Common myeloid progenitor, CD34-positive (primary cell): ENCODE data around the gene ANKRD28. TPM values are rescaled to one million over a fixed set of nuclear protein-coding genes. Genes with fewer than 3 reads are reported as not detected.
A peak's percentile ranks its signal among the peaks of the same experiment; 100 is the strongest.
"Not testable (repeated sequence)": the region's sequence is repeated elsewhere in the genome, so short reads cannot be mapped to it uniquely, and the experiment has no call there.

Experiments used
- CTCF ChIA-PET: fragments of 350-600 bp; sonication (Branson Sonifier 250); formaldehyde crosslinking; loops from one replicate; lab custom pipeline; 2021; ENCODE audit warnings: antibody characterized with exemption; lab: Charles Lee
- POLR2A ChIA-PET: fragments of 350-600 bp; sonication (Branson Sonifier 250); formaldehyde crosslinking; loops from one replicate; lab custom pipeline; 2021; ENCODE audit warnings: antibody characterized with exemption; lab: Charles Lee
- DNase-seq, 3 donors: peaks; one replicate each; pipeline versions ENCODE4 v3.0.0 to v3.0.0-alpha.2; 2013
- H3K27ac ChIP-seq, 2 experiments: 1 replicate in 1 of 2; 2 replicates in 1 of 2; pipeline ENCODE4 v1.7.0; 2013; ENCODE audit warnings: inconsistent platforms in 2 of 2, low read length in 2 of 2, mild to moderate bottlenecking in 2 of 2, low read depth in 1 of 2, moderate library complexity in 1 of 2; ENCODE audit not compliant: severe bottlenecking in 2 of 2, insufficient read depth in 1 of 2, poor library complexity in 1 of 2
- H3K27me3 ChIP-seq, 5 experiments: replicated peaks in 2 of 5; 1 replicate in 3 of 5; 2 replicates in 2 of 5; pipeline versions ENCODE4 v1.6.1 to v1.7.0; 2013; ENCODE audit warnings: low read length in 4 of 5, mild to moderate bottlenecking in 2 of 5, moderate library complexity in 2 of 5, inconsistent platforms in 1 of 5; ENCODE audit not compliant: insufficient read depth in 5 of 5, control insufficient read depth in 4 of 5
- H3K36me3 ChIP-seq, 4 experiments: 1 replicate in 2 of 4; 2 replicates in 2 of 4; pipeline versions ENCODE4 v1.6.1 to v1.7.0; 2013; ENCODE audit warnings: low read length in 3 of 4, control low read depth in 1 of 4, mild to moderate bottlenecking in 1 of 4; ENCODE audit not compliant: control insufficient read depth in 4 of 4, insufficient read depth in 4 of 4
- H3K4me1 ChIP-seq, 4 experiments: 1 replicate in 3 of 4; 2 replicates in 1 of 4; pipeline versions ENCODE4 v1.6.1 to v1.7.1; 2013; ENCODE audit warnings: low read length in 3 of 4, mild to moderate bottlenecking in 3 of 4, control low read depth in 1 of 4, inconsistent platforms in 1 of 4, moderate library complexity in 1 of 4; ENCODE audit not compliant: control insufficient read depth in 4 of 4, insufficient read depth in 4 of 4; ENCODE audit errors: control extremely low read depth in 1 of 4
- H3K4me3 ChIP-seq, 7 experiments: 1 replicate in 4 of 7; 2 replicates in 3 of 7; pipeline versions ENCODE4 v1.5.1 to v1.7.0; 2013; ENCODE audit warnings: mild to moderate bottlenecking in 7 of 7, low read length in 6 of 7, moderate library complexity in 6 of 7, inconsistent platforms in 2 of 7, low read depth in 2 of 7, control low read depth in 1 of 7; ENCODE audit not compliant: insufficient read depth in 4 of 7, control insufficient read depth in 1 of 7; ENCODE audit errors: extremely low read depth in 1 of 7
- H3K9me3 ChIP-seq, 5 experiments: 1 replicate in 4 of 5; 2 replicates in 1 of 5; pipeline versions ENCODE4 v1.6.1 to v1.7.1; 2013; ENCODE audit warnings: low read length in 4 of 5, mild to moderate bottlenecking in 2 of 5, inconsistent platforms in 1 of 5, low read depth in 1 of 5, moderate library complexity in 1 of 5; ENCODE audit not compliant: control insufficient read depth in 4 of 5, insufficient read depth in 2 of 5; ENCODE audit errors: control extremely low read depth in 1 of 5
- WGBS: methylation state at CpG from one replicate; pipeline ENCODE4 v1.1.5; 2013; ENCODE audit not compliant: insufficient coverage; 5-methylcytosine and 5-hydroxymethylcytosine counted together
- polyA plus RNA-seq: library from polyadenylated mRNA; unstranded; fragments of 120-200 nt; gene quantifications from one replicate; pipeline ENCODE4 v1.2.1, GENCODE V29; 2013

Gene ANKRD28
- 499 TPM for polyA plus RNA-seq

DNA sequence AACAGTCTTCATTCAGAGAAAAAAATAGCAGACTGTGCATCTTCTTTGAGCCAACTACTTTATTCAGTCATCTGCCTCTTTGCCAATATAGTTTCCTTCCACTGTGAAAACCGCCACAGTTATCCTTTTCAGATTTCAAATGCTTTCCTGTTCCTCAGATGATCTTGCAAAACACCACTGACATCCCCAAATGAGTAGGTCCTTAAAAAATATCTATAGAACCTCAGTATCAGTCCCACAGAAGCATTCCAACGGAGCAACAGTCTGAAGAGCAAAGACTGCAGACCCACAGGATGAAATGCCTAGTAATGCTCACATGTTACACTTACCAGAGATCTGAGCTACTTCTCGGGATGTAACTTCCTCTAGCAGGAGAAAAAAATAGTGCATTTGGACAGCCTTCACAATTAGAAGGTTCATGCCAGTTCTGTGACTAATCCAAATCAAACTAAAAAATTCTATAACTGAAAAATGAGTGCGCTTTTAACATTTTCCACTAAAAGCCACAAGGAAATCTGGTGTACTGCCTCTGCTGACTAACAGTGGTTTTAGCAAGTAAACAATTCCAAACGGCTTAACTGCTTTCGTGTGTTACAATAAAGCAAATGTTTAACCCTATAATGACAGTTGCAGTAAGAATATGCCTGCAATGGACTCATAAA is at the start of gene ANKRD28:
Gene ANKRD28, minus strand, starts transcription at position 338 of the 662 bp plus-strand sequence. CDS start 1,458 bp downstream, outside the sequence.
- peak within 1 kb of the TSS; percentile 100 for H3K27ac ChIP-seq
- ChIA-PET POLR2A (interaction anchor here (0.6 to 1.8 kb wide), 3 partner anchors 8 to 941 kb away, joined by 3 to 8 read pairs (median 4); no protein-coding TSS in a partner anchor), CTCF (interaction anchor here (0.7 to 6.8 kb wide), 11 partner anchors 9 to 593 kb away, joined by 3 to 54 read pairs (median 6); no protein-coding TSS in a partner anchor)
- WGBS, result 0% methylated on average over 2 of the region's 6 CpGs
- no peaks in the 10 kb centered on the region for H3K9me3 ChIP-seq
- DNase-seq, result peak; percentile 91 to 98 (median 96)
- H3K36me3 ChIP-seq, result peaks cover 3 to 16% (median 9%) of the 10 kb centered on the region in 4 experiments
- H3K4me3 ChIP-seq, result peak within 1 kb of the TSS; percentile 26 to 100 (median 83)
- H3K4me1 ChIP-seq, result peaks cover 27 to 70% (median 50%) of the 10 kb centered on the region in 4 experiments
- no peaks in the 10 kb centered on the region for H3K27me3 ChIP-seq

DNA sequence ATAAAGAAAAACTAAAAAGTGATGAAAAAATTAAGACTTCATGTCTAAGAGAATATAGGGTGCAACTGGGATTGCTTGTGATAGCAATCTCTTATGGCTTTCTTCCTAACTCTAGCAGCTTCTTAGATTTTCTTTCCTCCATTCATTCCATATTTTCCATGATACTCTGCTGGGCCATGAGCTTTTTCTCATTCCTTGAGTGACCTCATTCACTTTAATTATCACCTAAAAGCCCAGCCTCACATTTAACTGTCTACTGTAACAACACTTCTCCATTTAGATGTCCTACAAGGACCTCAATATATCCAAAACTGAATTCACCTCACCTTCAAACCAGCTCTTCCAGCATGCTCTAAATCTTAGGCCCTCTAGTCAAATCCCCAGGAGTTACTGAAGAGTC is 49.5 kb upstream of the ANKRD28 start:
- ChIA-PET CTCF (no interaction called here), POLR2A (no interaction called here)
- H3K9me3 ChIP-seq, result peaks cover 0 to 16% (median 3%) of the 10 kb centered on the region in 5 experiments
- no peaks in the 10 kb centered on the region for H3K4me1 ChIP-seq
- no peak overlapping the region for H3K4me3 ChIP-seq
- no peaks in the 10 kb centered on the region for H3K27me3 ChIP-seq
- DNase-seq, result no peak
- peaks cover 0 to 15% (median 5%) of the 10 kb centered on the region in 4 experiments for H3K36me3 ChIP-seq
- no peak overlapping the region for H3K27ac ChIP-seq

DNA sequence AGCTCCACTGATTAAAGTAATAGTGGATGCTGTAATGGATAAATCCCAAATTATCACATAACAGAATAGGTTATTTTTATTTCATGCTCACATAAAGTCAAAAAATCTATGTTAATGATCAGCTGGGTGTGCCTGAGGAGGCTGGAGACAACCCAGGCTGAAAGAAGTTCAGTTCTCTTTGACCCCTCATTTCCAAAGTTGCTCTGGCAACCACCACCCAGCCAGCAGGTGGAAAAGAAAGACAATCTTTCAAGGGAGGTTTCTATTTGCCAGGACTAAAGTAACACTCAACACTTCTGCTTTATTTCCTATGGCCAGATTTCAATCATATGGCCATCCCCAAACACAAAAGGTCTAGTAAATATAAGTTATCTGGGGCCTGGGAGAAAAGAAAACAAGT is 48.8 kb upstream of the ANKRD28 start:
- POLR2A ChIA-PET, result no interaction called here
- no peak overlapping the region for H3K4me3 ChIP-seq
- CTCF ChIA-PET, result interaction anchor here (1.8 kb wide), 1 partner anchor 402 kb away, joined by 4 read pairs; no protein-coding TSS in a partner anchor
- peaks cover 0 to 17% (median 5%) of the 10 kb centered on the region in 4 experiments for H3K36me3 ChIP-seq
- no peaks in the 10 kb centered on the region for H3K27me3 ChIP-seq
- no peaks in the 10 kb centered on the region for H3K4me1 ChIP-seq
- DNase-seq, result no peak
- H3K9me3 ChIP-seq, result peaks cover under 1 to 15% (median 3%) of the 10 kb centered on the region in 5 experiments
- no peak overlapping the region for H3K27ac ChIP-seq

DNA sequence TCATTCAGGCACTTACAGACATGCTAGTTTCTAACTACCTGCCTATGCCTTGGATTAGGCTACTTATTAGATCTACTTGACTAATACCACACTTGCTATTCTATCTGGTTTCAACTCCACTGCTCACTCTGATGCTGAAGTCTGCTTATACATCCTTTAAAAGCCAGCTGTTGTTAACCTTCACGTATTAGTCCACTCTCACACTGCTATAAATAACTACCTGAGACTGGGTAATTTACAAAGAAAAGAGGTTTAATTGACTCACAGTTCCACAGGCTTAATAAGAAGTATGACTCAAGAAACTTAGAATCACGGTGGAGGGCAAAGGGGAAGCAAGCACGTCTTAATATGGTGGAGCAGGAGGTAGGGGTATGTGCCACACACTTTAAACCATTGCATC is 47.7 kb upstream of the ANKRD28 start:
- Histone ChIP-seq H3K4me1 (no peaks in the 10 kb centered on the region), H3K9me3 (peaks cover 1 to 16% (median 7%) of the 10 kb centered on the region in 5 experiments), H3K27me3 (no peaks in the 10 kb centered on the region), H3K27ac (no peak overlapping the region), H3K4me3 (no peak overlapping the region), H3K36me3 (peaks cover 0 to 9% (median 2%) of the 10 kb centered on the region in 4 experiments)
- DNase-seq, result no peak
- CTCF ChIA-PET, result interaction anchor here (1.8 kb wide), 1 partner anchor 403 kb away, joined by 4 read pairs; no protein-coding TSS in a partner anchor
- WGBS, result no CpG with 5 or more reads among the region's 3 CpGs
- POLR2A ChIA-PET, result interaction anchor here (0.7 kb wide), 1 partner anchor 412 kb away, joined by 3 read pairs; no protein-coding TSS in a partner anchor

DNA sequence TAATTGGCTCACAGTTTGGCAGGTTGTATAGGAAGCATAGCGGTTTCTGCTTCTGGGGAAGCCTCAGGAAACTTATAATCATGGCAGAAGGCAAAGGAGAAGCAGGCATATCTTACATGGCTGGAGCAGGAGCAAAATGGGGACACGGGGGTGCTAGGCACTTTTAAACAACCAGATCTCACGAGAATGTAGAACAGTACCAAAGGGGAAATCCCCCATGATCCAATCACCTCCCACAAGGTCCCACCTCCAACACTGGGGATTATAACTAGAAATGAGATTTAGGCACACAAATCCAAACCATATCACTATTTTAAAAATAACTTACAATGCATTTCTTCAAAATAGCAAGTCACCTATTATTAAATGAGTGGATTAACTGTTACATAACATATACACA is 47.1 kb upstream of the ANKRD28 start:
- CTCF ChIA-PET, result interaction anchor here (1.8 kb wide), 1 partner anchor 403 kb away, joined by 4 read pairs; no protein-coding TSS in a partner anchor
- DNase-seq, result no peak
- no peaks in the 10 kb centered on the region for H3K4me1 ChIP-seq
- H3K9me3 ChIP-seq, result peaks cover 3 to 21% (median 7%) of the 10 kb centered on the region in 5 experiments
- H3K4me3 ChIP-seq, result no peak overlapping the region
- H3K27ac ChIP-seq, result no peak overlapping the region
- no peaks in the 10 kb centered on the region for H3K27me3 ChIP-seq
- 100% methylated on average over 1 of the region's 3 CpGs for WGBS
- peaks cover 0 to 4% (median 1%) of the 10 kb centered on the region in 4 experiments for H3K36me3 ChIP-seq
- POLR2A ChIA-PET, result interaction anchor here (0.7 kb wide), 1 partner anchor 412 kb away, joined by 3 read pairs; no protein-coding TSS in a partner anchor

DNA sequence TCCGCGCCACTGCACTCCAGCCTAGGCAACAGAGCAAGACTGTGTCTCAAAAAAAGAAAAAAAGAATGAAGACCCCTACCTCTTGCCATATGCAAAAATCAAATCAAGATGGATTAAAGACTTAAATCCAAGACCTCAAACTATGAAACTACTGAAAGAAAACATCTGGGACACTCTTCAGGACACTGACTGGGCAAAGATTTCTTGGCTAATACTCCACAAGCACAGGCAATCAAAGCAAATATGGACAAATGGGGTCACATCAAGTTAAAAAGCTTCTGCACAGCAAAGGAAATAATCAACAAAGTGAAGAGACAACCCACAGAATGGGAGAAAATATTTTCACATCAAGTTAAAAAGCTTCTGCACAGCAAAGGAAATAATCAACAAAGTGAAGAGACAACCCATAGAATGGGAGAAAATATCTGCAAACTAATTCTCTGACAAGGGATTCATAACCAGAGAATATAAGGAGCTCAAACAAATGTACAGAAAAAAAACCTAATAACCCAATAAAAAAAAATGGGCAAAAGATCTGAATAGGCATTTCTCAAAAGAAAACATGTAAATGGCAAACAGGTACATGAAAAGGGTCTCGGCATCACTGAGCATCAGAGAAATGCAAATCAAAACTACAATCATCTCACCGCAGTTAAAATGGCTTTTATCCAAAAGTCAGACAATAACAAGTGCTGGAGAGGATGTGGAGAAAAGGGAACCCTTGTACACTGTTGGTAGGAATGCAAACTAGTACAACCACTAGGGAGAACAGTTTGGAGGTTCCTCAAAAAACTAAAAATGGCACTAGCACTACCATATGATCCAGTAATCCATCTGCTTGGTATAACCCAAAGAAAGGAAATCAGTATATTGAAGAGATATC is 43.6 kb upstream of the ANKRD28 start:
- H3K4me1 ChIP-seq, H3K36me3 ChIP-seq, H3K27ac ChIP-seq, POLR2A ChIA-PET, CTCF ChIA-PET, H3K4me3 ChIP-seq, H3K27me3 ChIP-seq, DNase-seq: not testable (repeated sequence)
- no CpG with 5 or more reads among the region's 4 CpGs for WGBS
- peaks cover 3 to 28% (median 7%) of the 10 kb centered on the region in 5 experiments for H3K9me3 ChIP-seq
